GM23338 (cell line): ENCODE data around the gene RPN2.

Source experiments
- CREB1 ChIP-seq: fragments of 250-450 bp; sonication (Bioruptor Pico); IDR thresholded peaks from 2 replicates; pipeline ENCODE4 v1.5.0; 2020; ENCODE audit warnings: low read depth, mild to moderate bottlenecking, moderate library complexity
- ETS1 ChIP-seq: IDR thresholded peaks from 2 replicates; pipeline ENCODE4 v1.6.1; 2016; ENCODE audit warnings: antibody characterized with exemption
- EZH2 ChIP-seq: fragments of 200-600 bp; sonication (generic); IDR thresholded peaks from one replicate; pipeline ENCODE4 v1.8.0; 2017; ENCODE audit warnings: antibody characterized with exemption, mild to moderate bottlenecking, low read depth; ENCODE audit not compliant: unreplicated experiment
- EZH2phosphoT487 ChIP-seq: fragments of 200-600 bp; sonication (generic); IDR thresholded peaks from one replicate; pipeline ENCODE4 v1.8.1; 2018; ENCODE audit warnings: antibody characterized with exemption; ENCODE audit not compliant: unreplicated experiment
- JUNB ChIP-seq: IDR thresholded peaks from one replicate; pipeline ENCODE4 v1.6.1; 2016; ENCODE audit warnings: antibody characterized with exemption; ENCODE audit not compliant: unreplicated experiment
- NANOG ChIP-seq: IDR thresholded peaks from 2 replicates; pipeline ENCODE4 v1.6.1; 2016; ENCODE audit warnings: antibody characterized with exemption, borderline replicate concordance
- POLR2AphosphoS5 ChIP-seq: IDR thresholded peaks from 2 replicates; pipeline ENCODE4 v1.6.1; 2016; ENCODE audit warnings: antibody characterized with exemption, low read depth
- REST ChIP-seq: IDR thresholded peaks from one replicate; pipeline ENCODE4 v1.6.1; 2018; ENCODE audit warnings: antibody characterized with exemption; ENCODE audit not compliant: unreplicated experiment
- STAT1 ChIP-seq: IDR thresholded peaks from one replicate; pipeline ENCODE4 v1.6.1; 2016; ENCODE audit warnings: antibody characterized with exemption; ENCODE audit not compliant: unreplicated experiment
- ZNF114 ChIP-seq: fragments of 250-450 bp; sonication (Bioruptor Pico); IDR thresholded peaks from 2 replicates; pipeline ENCODE4 v1.5.0; 2020; ENCODE audit warnings: mild to moderate bottlenecking, moderate library complexity
- ZNF331 ChIP-seq: fragments of 250-450 bp; sonication (Bioruptor Pico); IDR thresholded peaks from 2 replicates; pipeline ENCODE4 v1.5.0; 2020; ENCODE audit warnings: low read depth, mild to moderate bottlenecking, moderate library complexity
- TF ChIP-seq, protein P1 (sequence below), 2 experiments: fragments of 200-600 bp in 1 of 2; sonication (generic) in 1 of 2; conservative IDR thresholded peaks; 2 replicates each; pipeline versions ENCODE4 v1.5.1 to v1.6.1; 2016 to 2017; ENCODE audit warnings: antibody characterized with exemption in 2 of 2, low read depth in 2 of 2, mild to moderate bottlenecking in 2 of 2, moderate library complexity in 1 of 2
- TF ChIP-seq, protein P2 (sequence below): fragments of 250-450 bp; sonication (Bioruptor Pico); IDR thresholded peaks from 2 replicates; pipeline ENCODE4 v1.5.0; 2020; ENCODE audit warnings: mild to moderate bottlenecking, moderate library complexity

DNA sequence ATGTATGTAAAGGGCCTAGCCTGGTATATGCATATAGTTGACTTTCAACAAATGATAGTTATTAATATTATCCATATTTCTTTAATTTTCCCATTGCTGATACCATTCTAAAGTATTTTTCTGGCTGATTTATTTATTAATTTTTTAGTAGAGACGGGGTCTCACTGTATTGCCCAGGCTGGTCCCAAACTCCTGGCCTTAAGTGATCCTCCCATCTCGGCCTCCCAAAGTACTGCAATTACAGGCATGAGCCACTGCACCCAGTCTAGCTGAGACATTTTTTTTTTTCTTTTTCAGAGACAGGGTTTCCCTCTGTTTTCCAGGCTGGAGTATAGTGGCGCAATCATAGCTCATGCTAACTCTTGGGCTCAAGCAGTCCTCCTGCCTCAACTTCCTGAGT, 30.1 kb downstream of the RPN2 start:
- TF ChIP-seq, protein P1, sequence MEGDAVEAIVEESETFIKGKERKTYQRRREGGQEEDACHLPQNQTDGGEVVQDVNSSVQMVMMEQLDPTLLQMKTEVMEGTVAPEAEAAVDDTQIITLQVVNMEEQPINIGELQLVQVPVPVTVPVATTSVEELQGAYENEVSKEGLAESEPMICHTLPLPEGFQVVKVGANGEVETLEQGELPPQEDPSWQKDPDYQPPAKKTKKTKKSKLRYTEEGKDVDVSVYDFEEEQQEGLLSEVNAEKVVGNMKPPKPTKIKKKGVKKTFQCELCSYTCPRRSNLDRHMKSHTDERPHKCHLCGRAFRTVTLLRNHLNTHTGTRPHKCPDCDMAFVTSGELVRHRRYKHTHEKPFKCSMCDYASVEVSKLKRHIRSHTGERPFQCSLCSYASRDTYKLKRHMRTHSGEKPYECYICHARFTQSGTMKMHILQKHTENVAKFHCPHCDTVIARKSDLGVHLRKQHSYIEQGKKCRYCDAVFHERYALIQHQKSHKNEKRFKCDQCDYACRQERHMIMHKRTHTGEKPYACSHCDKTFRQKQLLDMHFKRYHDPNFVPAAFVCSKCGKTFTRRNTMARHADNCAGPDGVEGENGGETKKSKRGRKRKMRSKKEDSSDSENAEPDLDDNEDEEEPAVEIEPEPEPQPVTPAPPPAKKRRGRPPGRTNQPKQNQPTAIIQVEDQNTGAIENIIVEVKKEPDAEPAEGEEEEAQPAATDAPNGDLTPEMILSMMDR (conservative IDR thresholded peaks at IDR 0.05; ENCODE audit: low read depth in 2 of 2): no peak
- TF ChIP-seq EZH2 (no peak), REST (no peak), EZH2phosphoT487 (no peak), POLR2AphosphoS5 (no peak), NANOG (no peak), ZNF114 (CRISPR knock-in tag) (no peak), JUNB (no peak), CREB1 (CRISPR knock-in tag) (no peak), ETS1 (no peak), STAT1 (no peak), ZNF331 (CRISPR knock-in tag) (no peak)
- TF ChIP-seq, protein P2, sequence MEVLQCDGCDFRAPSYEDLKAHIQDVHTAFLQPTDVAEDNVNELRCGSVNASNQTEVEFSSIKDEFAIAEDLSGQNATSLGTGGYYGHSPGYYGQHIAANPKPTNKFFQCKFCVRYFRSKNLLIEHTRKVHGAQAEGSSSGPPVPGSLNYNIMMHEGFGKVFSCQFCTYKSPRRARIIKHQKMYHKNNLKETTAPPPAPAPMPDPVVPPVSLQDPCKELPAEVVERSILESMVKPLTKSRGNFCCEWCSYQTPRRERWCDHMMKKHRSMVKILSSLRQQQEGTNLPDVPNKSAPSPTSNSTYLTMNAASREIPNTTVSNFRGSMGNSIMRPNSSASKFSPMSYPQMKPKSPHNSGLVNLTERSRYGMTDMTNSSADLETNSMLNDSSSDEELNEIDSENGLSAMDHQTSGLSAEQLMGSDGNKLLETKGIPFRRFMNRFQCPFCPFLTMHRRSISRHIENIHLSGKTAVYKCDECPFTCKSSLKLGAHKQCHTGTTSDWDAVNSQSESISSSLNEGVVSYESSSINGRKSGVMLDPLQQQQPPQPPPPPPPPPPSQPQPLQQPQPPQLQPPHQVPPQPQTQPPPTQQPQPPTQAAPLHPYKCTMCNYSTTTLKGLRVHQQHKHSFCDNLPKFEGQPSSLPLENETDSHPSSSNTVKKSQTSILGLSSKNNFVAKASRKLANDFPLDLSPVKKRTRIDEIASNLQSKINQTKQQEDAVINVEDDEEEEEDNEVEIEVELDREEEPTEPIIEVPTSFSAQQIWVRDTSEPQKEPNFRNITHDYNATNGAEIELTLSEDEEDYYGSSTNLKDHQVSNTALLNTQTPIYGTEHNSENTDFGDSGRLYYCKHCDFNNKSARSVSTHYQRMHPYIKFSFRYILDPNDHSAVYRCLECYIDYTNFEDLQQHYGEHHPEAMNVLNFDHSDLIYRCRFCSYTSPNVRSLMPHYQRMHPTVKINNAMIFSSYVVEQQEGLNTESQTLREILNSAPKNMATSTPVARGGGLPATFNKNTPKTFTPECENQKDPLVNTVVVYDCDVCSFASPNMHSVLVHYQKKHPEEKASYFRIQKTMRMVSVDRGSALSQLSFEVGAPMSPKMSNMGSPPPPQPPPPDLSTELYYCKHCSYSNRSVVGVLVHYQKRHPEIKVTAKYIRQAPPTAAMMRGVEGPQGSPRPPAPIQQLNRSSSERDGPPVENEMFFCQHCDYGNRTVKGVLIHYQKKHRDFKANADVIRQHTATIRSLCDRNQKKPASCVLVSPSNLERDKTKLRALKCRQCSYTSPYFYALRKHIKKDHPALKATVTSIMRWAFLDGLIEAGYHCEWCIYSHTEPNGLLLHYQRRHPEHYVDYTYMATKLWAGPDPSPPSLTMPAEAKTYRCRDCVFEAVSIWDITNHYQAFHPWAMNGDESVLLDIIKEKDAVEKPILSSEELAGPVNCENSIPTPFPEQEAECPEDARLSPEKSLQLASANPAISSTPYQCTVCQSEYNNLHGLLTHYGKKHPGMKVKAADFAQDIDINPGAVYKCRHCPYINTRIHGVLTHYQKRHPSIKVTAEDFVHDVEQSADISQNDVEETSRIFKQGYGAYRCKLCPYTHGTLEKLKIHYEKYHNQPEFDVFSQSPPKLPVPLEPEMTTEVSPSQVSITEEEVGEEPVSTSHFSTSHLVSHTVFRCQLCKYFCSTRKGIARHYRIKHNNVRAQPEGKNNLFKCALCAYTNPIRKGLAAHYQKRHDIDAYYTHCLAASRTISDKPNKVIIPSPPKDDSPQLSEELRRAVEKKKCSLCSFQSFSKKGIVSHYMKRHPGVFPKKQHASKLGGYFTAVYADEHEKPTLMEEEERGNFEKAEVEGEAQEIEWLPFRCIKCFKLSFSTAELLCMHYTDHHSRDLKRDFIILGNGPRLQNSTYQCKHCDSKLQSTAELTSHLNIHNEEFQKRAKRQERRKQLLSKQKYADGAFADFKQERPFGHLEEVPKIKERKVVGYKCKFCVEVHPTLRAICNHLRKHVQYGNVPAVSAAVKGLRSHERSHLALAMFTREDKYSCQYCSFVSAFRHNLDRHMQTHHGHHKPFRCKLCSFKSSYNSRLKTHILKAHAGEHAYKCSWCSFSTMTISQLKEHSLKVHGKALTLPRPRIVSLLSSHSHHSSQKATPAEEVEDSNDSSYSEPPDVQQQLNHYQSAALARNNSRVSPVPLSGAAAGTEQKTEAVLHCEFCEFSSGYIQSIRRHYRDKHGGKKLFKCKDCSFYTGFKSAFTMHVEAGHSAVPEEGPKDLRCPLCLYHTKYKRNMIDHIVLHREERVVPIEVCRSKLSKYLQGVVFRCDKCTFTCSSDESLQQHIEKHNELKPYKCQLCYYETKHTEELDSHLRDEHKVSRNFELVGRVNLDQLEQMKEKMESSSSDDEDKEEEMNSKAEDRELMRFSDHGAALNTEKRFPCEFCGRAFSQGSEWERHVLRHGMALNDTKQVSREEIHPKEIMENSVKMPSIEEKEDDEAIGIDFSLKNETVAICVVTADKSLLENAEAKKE (CRISPR knock-in tag): no peak
